H1 (cell line): ENCODE measurements around the gene MAPT.

ENCODE experiments used
- HDAC6 ChIP-seq: IDR thresholded peaks from one replicate; pipeline ENCODE4 v1.7.1; 2012; ENCODE audit warnings: low read depth, mild to moderate bottlenecking, inconsistent platforms, low read length, moderate library complexity
- KDM4A ChIP-seq: IDR thresholded peaks from one replicate; pipeline ENCODE4 v1.7.1; 2012; ENCODE audit warnings: low read depth, mild to moderate bottlenecking, moderate library complexity, low read length, inconsistent platforms; ENCODE audit not compliant: severe bottlenecking
- POU5F1 ChIP-seq: IDR thresholded peaks from 2 replicates; pipeline ENCODE4 v1.6.1; 2011; ENCODE audit warnings: low read depth, mild to moderate bottlenecking, low read length, moderate library complexity
- TF ChIP-seq, protein P1 (sequence below), 3 experiments: IDR thresholded peaks; 1 replicate in 2 of 3; 2 replicates in 1 of 3; pipeline versions ENCODE4 v1.5.1 to v1.6.1; 2011; ENCODE audit warnings: low read length in 3 of 3, mild to moderate bottlenecking in 3 of 3, inconsistent platforms in 2 of 3, low read depth in 1 of 3, moderate library complexity in 1 of 3; ENCODE audit not compliant: insufficient read depth in 1 of 3; ENCODE audit errors: control extremely low read depth in 1 of 3

DNA sequence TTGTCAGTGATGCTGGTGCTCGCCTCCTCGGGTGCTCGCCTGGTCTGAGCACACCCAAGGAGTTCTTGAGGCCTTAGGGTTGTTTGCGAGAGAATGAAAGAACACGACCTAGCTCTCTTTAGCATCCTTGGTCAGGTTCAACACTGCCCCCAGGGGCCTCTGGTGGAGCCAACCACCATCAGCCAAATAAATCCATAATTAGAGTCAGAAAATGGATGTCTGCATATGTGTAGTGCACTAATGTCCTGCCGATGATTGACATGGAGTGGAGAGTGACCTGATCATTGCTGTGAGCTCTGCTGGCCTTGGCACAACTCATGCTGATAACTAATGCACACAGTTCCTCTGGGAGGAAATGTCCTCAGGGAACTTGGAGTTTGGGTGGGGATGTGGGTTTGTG lies 96.5 kb downstream of the MAPT start:
- TF ChIP-seq HDAC6 (no peak), KDM4A (no peak), POU5F1 (no peak)
- TF ChIP-seq, protein P1, sequence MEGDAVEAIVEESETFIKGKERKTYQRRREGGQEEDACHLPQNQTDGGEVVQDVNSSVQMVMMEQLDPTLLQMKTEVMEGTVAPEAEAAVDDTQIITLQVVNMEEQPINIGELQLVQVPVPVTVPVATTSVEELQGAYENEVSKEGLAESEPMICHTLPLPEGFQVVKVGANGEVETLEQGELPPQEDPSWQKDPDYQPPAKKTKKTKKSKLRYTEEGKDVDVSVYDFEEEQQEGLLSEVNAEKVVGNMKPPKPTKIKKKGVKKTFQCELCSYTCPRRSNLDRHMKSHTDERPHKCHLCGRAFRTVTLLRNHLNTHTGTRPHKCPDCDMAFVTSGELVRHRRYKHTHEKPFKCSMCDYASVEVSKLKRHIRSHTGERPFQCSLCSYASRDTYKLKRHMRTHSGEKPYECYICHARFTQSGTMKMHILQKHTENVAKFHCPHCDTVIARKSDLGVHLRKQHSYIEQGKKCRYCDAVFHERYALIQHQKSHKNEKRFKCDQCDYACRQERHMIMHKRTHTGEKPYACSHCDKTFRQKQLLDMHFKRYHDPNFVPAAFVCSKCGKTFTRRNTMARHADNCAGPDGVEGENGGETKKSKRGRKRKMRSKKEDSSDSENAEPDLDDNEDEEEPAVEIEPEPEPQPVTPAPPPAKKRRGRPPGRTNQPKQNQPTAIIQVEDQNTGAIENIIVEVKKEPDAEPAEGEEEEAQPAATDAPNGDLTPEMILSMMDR (IDR thresholded peaks at IDR 0.05; ENCODE audit: control extremely low read depth in 1 of 3, insufficient read depth in 1 of 3, low read depth in 1 of 3, low read length in 3 of 3), result peak in 1 of 3 experiments; percentile 32; a peak in 1 of 4 replicates
